Ascending aorta (tissue), 2 donors: ENCODE measurements around the gene TTC23. TPM values are rescaled to one million over a fixed set of nuclear protein-coding genes. Genes with fewer than 3 reads are reported as not detected.

Source experiments
- DNase-seq, 2 donors: peaks; one replicate each; pipeline ENCODE4 v3.0.0-alpha.2; 2019; ENCODE audit warnings: low spot score in 2 of 2
- H3K27ac ChIP-seq, 2 donors: fragments of 200-600 bp; sonication (generic); one replicate each; pipeline ENCODE4 v1.5.1; 2016 to 2017; ENCODE audit warnings: mild to moderate bottlenecking in 1 of 2
- H3K27me3 ChIP-seq: fragments of 200-600 bp; sonication (generic); one replicate; pipeline ENCODE4 v1.5.1; 2017
- H3K36me3 ChIP-seq, 2 donors: fragments of 200-600 bp; sonication (generic); one replicate each; pipeline ENCODE4 v1.5.1; 2016
- H3K4me1 ChIP-seq, 2 donors: fragments of 200-600 bp; sonication (generic); one replicate each; pipeline ENCODE4 v1.5.1; 2016 to 2017; ENCODE audit warnings: mild to moderate bottlenecking in 1 of 2
- H3K4me3 ChIP-seq, 2 donors: fragments of 200-600 bp; sonication (generic); one replicate each; pipeline ENCODE4 v1.5.1; 2016 to 2017; ENCODE audit warnings: mild to moderate bottlenecking in 1 of 2
- H3K9me3 ChIP-seq, 2 donors: fragments of 200-600 bp; sonication (generic); one replicate each; pipeline ENCODE4 v1.5.1; 2016
- intact Hi-C: fragments of 100-400 bp; cut with DNase I; formaldehyde crosslinking; loops from one replicate; pipeline ENCODE4 v1.15.1; 2023
- total RNA-seq: library from RNA; depleted of rRNA; stranded (reverse); fragments of >200 nt; gene quantifications from one replicate; pipeline ENCODE4 v1.1.0, GENCODE V29; 2016
- TF ChIP-seq, protein P1 (sequence below), 3 experiments: fragments of 200-600 bp in 2 of 3; fragments of 450-650 bp in 1 of 3; sonication (generic) in 2 of 3; IDR thresholded peaks; one replicate each; pipeline ENCODE4 v1.5.1; 2016 to 2019; ENCODE audit warnings: antibody characterized with exemption in 3 of 3, mild to moderate bottlenecking in 1 of 3, moderate library complexity in 1 of 3

The TTC23 gene
- total RNA-seq, 1 donor from 2014 or later: 37.3 TPM

DNA sequence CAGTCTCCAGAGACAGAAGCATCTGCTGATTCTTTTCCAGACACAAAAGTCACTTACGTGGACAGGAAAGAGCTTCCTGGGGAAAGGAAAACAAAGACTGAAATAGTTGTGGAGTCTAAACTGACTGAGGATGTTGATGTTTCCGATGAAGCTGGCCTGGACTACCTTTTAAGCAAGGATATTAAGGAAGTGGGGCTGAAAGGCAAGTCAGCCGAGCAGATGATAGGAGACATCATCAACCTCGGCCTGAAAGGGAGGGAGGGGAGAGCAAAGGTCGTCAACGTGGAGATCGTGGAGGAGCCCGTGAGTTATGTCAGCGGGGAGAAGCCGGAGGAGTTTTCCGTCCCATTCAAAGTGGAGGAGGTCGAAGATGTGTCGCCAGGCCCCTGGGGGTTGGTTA lies 119.1 kb downstream of the TTC23 start:
- Histone ChIP-seq H3K4me1 (peaks cover 5 to 15% of the 10 kb centered on the region in 2 donors), H3K27ac (no peak overlapping the region), H3K27me3 (no peaks in the 10 kb centered on the region), H3K36me3 (peaks cover 26 to 33% of the 10 kb centered on the region in 2 donors), H3K9me3 (no peaks in the 10 kb centered on the region), H3K4me3 (no peak overlapping the region)
- intact Hi-C loops: no loop called here
- TF ChIP-seq, protein P1, sequence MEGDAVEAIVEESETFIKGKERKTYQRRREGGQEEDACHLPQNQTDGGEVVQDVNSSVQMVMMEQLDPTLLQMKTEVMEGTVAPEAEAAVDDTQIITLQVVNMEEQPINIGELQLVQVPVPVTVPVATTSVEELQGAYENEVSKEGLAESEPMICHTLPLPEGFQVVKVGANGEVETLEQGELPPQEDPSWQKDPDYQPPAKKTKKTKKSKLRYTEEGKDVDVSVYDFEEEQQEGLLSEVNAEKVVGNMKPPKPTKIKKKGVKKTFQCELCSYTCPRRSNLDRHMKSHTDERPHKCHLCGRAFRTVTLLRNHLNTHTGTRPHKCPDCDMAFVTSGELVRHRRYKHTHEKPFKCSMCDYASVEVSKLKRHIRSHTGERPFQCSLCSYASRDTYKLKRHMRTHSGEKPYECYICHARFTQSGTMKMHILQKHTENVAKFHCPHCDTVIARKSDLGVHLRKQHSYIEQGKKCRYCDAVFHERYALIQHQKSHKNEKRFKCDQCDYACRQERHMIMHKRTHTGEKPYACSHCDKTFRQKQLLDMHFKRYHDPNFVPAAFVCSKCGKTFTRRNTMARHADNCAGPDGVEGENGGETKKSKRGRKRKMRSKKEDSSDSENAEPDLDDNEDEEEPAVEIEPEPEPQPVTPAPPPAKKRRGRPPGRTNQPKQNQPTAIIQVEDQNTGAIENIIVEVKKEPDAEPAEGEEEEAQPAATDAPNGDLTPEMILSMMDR (IDR thresholded peaks at IDR 0.05): no peak
- DNase-seq: no peak

DNA sequence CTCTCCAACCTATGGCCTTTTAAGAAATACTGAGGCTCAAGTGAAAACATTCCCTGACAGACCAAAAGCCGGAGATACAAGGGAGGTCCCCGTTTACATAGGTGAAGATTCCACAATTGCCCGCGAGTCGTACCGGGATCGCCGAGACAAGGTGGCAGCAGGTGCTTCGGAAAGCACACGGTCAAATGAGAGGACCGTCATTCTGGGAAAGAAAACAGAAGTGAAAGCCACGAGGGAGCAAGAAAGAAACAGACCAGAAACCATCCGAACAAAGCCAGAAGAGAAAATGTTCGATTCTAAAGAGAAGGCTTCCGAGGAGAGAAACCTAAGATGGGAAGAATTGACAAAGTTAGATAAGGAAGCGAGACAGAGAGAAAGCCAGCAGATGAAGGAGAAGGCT lies 119.7 kb downstream of the TTC23 start:
- no peaks in the 10 kb centered on the region for H3K27me3 ChIP-seq
- peaks cover 9 to 17% of the 10 kb centered on the region in 2 donors for H3K4me1 ChIP-seq
- peaks cover 26 to 33% of the 10 kb centered on the region in 2 donors for H3K36me3 ChIP-seq
- intact Hi-C loops: no loop called here
- TF ChIP-seq, protein P1 (IDR thresholded peaks at IDR 0.05): no peak
- DNase-seq: no peak
- no peaks in the 10 kb centered on the region for H3K9me3 ChIP-seq
- no peak overlapping the region for H3K27ac ChIP-seq
- H3K4me3 ChIP-seq: no peak overlapping the region

DNA sequence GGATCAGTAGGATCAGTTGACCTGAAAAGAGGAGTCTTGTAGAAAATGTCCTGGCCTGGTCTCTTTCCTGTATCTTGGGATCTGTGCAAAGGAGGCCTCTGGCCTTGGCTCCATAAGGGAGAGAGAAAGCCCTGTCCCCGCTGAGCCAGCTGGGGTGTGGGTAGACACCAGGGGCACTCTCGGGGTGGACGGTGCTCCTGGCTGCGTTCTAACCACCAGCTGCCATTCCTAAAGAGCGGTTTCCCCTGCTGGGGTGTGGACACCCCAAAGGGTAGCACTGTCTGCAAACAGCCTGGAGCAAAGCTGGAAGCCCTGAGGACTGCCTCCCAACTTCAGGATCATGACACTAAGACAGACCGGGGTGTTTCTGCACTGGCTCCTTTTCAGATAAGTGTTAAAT lies 121.0 kb downstream of the TTC23 start:
- peaks cover 26 to 33% of the 10 kb centered on the region in 2 donors for H3K36me3 ChIP-seq
- no peaks in the 10 kb centered on the region for H3K9me3 ChIP-seq
- peaks cover 19 to 28% of the 10 kb centered on the region in 2 donors for H3K4me1 ChIP-seq
- DNase-seq: no peak
- intact Hi-C loops: no loop called here
- no peak overlapping the region for H3K27ac ChIP-seq
- no peaks in the 10 kb centered on the region for H3K27me3 ChIP-seq
- no peak overlapping the region for H3K4me3 ChIP-seq
- TF ChIP-seq, protein P1 (IDR thresholded peaks at IDR 0.05): no peak

DNA sequence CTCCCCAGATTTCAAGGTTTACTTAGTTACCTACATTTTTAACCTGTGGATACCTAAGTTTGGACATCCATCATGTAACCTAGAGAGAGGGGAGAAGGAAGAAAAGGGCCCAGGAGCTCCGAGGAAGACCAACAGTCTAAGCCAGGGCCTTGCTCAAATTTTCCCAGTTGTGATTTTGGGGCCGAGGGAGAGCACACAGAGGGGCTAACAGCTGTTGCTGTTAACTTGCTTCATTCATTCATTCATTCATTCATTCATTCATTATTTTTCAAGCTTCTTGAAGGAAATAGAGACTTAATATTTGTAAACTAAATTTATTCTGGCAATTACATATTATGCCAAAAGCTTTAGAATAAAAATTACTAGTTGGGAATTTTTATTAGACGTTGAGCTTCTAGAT lies 121.6 kb downstream of the TTC23 start:
- Histone ChIP-seq H3K36me3 (peaks cover 23 to 32% of the 10 kb centered on the region in 2 donors), H3K9me3 (no peaks in the 10 kb centered on the region), H3K4me3 (no peak overlapping the region), H3K27me3 (no peaks in the 10 kb centered on the region), H3K4me1 (peaks cover 25 to 34% of the 10 kb centered on the region in 2 donors), H3K27ac (no peak overlapping the region)
- DNase-seq: no peak
- TF ChIP-seq, protein P1 (IDR thresholded peaks at IDR 0.05): no peak
- intact Hi-C loops: no loop called here

DNA sequence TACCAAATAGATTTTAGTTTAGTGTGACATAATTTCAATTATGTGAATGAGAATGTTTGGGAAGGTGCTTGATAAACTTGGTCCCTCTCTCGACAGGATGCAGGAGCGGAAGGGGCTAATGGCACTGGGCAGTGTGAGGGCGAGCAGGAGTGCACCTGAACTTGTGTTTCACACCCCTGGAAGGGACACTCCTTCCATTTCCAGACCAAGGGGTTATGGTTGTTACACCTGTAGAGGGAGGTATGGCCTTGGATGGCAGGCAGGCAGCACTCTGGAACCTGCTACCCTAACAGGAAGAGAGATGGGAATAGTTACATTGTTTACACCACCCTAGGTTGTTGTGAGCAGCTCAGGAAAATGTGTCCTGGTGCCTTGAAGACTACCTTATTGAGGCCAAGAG lies 122.5 kb downstream of the TTC23 start:
- DNase-seq: peak in 1 of 2 donors; percentile 49
- intact Hi-C loops: no loop called here
- H3K36me3 ChIP-seq: peaks cover 18 to 24% of the 10 kb centered on the region in 2 donors
- no peaks in the 10 kb centered on the region for H3K9me3 ChIP-seq
- peak overlapping the region; percentile 27 to 97 for H3K27ac ChIP-seq
- TF ChIP-seq, protein P1 (IDR thresholded peaks at IDR 0.05): no peak
- H3K4me1 ChIP-seq: peaks cover 27 to 41% of the 10 kb centered on the region in 2 donors
- no peaks in the 10 kb centered on the region for H3K27me3 ChIP-seq
- H3K4me3 ChIP-seq: no peak overlapping the region

DNA sequence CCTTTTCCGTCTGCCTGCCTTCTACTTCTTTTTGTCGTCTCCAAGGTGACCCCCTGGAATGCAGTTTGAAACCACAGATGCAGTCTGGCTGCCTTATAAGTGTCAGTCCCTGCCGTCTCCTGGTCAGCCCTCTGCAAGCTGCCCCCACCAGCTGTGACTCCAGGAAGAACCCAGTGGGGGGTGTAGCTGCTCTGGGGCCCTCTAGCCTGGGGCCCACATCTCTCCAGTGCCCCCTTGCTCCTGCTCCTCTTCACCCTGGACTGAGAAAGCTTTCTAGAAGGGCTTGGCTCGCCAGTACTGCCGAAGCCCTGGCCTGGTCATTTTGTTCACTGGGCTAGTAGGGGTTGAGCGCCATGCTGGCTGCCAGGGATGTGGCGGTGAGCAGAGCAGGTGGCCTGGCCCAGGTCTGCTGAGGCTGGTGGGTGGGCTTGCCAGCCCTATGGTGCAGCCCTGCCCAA lies 123.2 kb downstream of the TTC23 start:
- TF ChIP-seq, protein P1 (IDR thresholded peaks at IDR 0.05): no peak
- peaks cover 27 to 46% of the 10 kb centered on the region in 2 donors for H3K4me1 ChIP-seq
- no peaks in the 10 kb centered on the region for H3K27me3 ChIP-seq
- no peaks in the 10 kb centered on the region for H3K9me3 ChIP-seq
- peak overlapping the region in 1 of 2 donors; percentile 59 for H3K4me3 ChIP-seq
- intact Hi-C loops: no loop called here
- peak in 1 of 2 donors; percentile 63 for DNase-seq
- H3K27ac ChIP-seq: peak overlapping the region; percentile 97 to 98
- peaks cover 11 to 16% of the 10 kb centered on the region in 2 donors for H3K36me3 ChIP-seq
